HepG2 (cell line): ENCODE measurements around the gene PRIMA1. TPM values are rescaled to one million over a fixed set of nuclear protein-coding genes. Genes with fewer than 3 reads are reported as not detected.

Experiments used
- ATAC-seq: fragments of 200-7000 bp; cut with Tn5 transposase; 3 replicates; pipeline ENCODE4 v1.9.1; 2020; ENCODE audit warnings: mild to moderate bottlenecking, moderate library complexity
- BruUV-seq: library from RNA; stranded (reverse); fragments of 400-500 nt; replicated peaks from 2 replicates; lab custom pipeline; 2021; lab: Mats Ljungman, UMichigan
- CTCF ChIA-PET: fragments of 300-600 bp; formaldehyde crosslinking; extraction: SDS; loops from one replicate; lab custom pipeline; 2021; ENCODE audit warnings: low total read pairs, inconsistent platforms, low intra/inter-chr PET ratio; lab: Yijun Ruan, JAX
- POLR2A ChIA-PET: fragments of 350-600 bp; sonication (Branson Sonifier 250); formaldehyde crosslinking; loops from one replicate; lab custom pipeline; 2020; ENCODE audit warnings: antibody characterized with exemption, inconsistent platforms; lab: Yijun Ruan, JAX
- DNase-seq: peaks from one replicate; pipeline ENCODE4 v3.0.0-alpha.2; 2015; ENCODE audit warnings: low spot score
- FAIRE-seq: peaks from 3 replicates; lab custom pipeline; 2011; peaks lifted over from hg19 to GRCh38; lab: Jason Lieb, UNC
- H2AFZ ChIP-seq: one replicate; pipeline ENCODE4 v1.6.1; 2011; ENCODE audit warnings: low read length, inconsistent platforms
- H3K27ac ChIP-seq: fragments of 300-600 bp; 3 replicates; pipeline ENCODE4 v1.8.0; 2011; ENCODE audit warnings: mixed run types, mild to moderate bottlenecking, mixed read lengths, low read length, inconsistent platforms; ENCODE audit not compliant: insufficient read depth; ENCODE audit errors: extremely low read length
- H3K27me3 ChIP-seq, 2 experiments: fragments of 200-600 bp in 1 of 2; 2 replicates in 1 of 2; 3 replicates in 1 of 2; pipeline versions ENCODE4 v1.6.0 to v1.8.0; 2011; ENCODE audit warnings: low read length in 2 of 2, mild to moderate bottlenecking in 2 of 2, moderate library complexity in 2 of 2, inconsistent platforms in 1 of 2; ENCODE audit not compliant: insufficient read depth in 2 of 2, control insufficient read depth in 1 of 2
- H3K36me3 ChIP-seq, 2 experiments: fragments of 200-600 bp in 1 of 2; replicated peaks in 1 of 2; 2 replicates in 1 of 2; 3 replicates in 1 of 2; pipeline versions ENCODE4 v1.5.1 to v1.8.0; 2011; ENCODE audit warnings: low read length in 2 of 2, inconsistent platforms in 1 of 2; ENCODE audit not compliant: insufficient read depth in 2 of 2, control insufficient read depth in 1 of 2
- H3K4me1 ChIP-seq: 2 replicates; pipeline ENCODE4 v1.5.1; 2012; ENCODE audit warnings: low read length, inconsistent platforms; ENCODE audit not compliant: insufficient read depth
- H3K4me2 ChIP-seq: 2 replicates; pipeline ENCODE4 v1.6.0; 2011; ENCODE audit warnings: low read depth, low read length, inconsistent platforms
- H3K4me3 ChIP-seq, 3 experiments: fragments of 200-600 bp in 1 of 3; sonication (generic), shearing (Covaris generic) in 1 of 3; replicated peaks in 1 of 3; 2 replicates each; pipeline ENCODE4 v1.5.1; 2011 to 2016; ENCODE audit warnings: low read length in 3 of 3, inconsistent platforms in 2 of 3, low read depth in 2 of 3, mild to moderate bottlenecking in 2 of 3, control low read depth in 1 of 3, mixed read lengths in 1 of 3; ENCODE audit not compliant: insufficient read depth in 1 of 3
- H3K79me2 ChIP-seq: one replicate; pipeline ENCODE4 v1.6.1; 2011; ENCODE audit warnings: low read length, inconsistent platforms; ENCODE audit not compliant: insufficient read depth
- H3K9ac ChIP-seq: 2 replicates; pipeline ENCODE4 v1.6.0; 2011; ENCODE audit warnings: mild to moderate bottlenecking, low read depth, low read length, inconsistent platforms; ENCODE audit not compliant: insufficient read depth
- H3K9me3 ChIP-seq: 2 replicates; pipeline ENCODE4 v1.5.1; 2012; ENCODE audit warnings: mild to moderate bottlenecking, low read length
- H4K20me1 ChIP-seq: 2 replicates; pipeline ENCODE4 v1.6.0; 2011; ENCODE audit warnings: inconsistent platforms, mild to moderate bottlenecking, low read length, moderate library complexity; ENCODE audit not compliant: insufficient read depth
- ASH2L ChIP-seq: fragments of 300-600, 200-600 bp; sonication (generic); IDR thresholded peaks from 2 replicates; pipeline ENCODE4 v1.7.0; 2017; ENCODE audit warnings: low read depth, mild to moderate bottlenecking, moderate library complexity, mixed read lengths, low read length; ENCODE audit not compliant: insufficient read length
- FLYWCH1 ChIP-seq: sonication (generic); formaldehyde crosslinking; IDR thresholded peaks from 2 replicates; pipeline ENCODE4 v1.8.1; 2023; ENCODE audit warnings: mild to moderate bottlenecking, missing genetic modification reagents
- HIVEP1 ChIP-seq: sonication (generic); formaldehyde crosslinking; IDR thresholded peaks from 2 replicates; pipeline ENCODE4 v1.4.0; 2020; ENCODE audit warnings: mild to moderate bottlenecking, missing genetic modification reagents
- NCOA1 ChIP-seq: sonication (generic); formaldehyde crosslinking; IDR thresholded peaks from 2 replicates; pipeline ENCODE4 v1.9.0; 2021; ENCODE audit warnings: missing genetic modification reagents
- RFXANK ChIP-seq: IDR thresholded peaks from 2 replicates; pipeline ENCODE4 v1.6.1; 2016
- SNAPC2 ChIP-seq: sonication (generic); formaldehyde crosslinking; IDR thresholded peaks from 2 replicates; pipeline ENCODE4 v1.8.1; 2022; ENCODE audit warnings: mild to moderate bottlenecking, missing genetic modification reagents
- STAG1 ChIP-seq: sonication (generic); formaldehyde crosslinking; IDR thresholded peaks from 2 replicates; pipeline ENCODE4 v1.4.0; 2020; ENCODE audit warnings: missing genetic modification reagents
- ZBTB3 ChIP-seq: sonication (generic); formaldehyde crosslinking; IDR thresholded peaks from 2 replicates; pipeline ENCODE4 v1.4.0; 2020; ENCODE audit warnings: low read depth, mild to moderate bottlenecking, moderate library complexity, missing genetic modification reagents, borderline replicate concordance
- ZNF263 ChIP-seq: sonication (generic); formaldehyde crosslinking; IDR thresholded peaks from 2 replicates; pipeline ENCODE4 v1.4.0; 2020; ENCODE audit warnings: missing genetic modification reagents
- ZNF317 ChIP-seq: sonication (generic); formaldehyde crosslinking; IDR thresholded peaks from 2 replicates; pipeline ENCODE4 v1.5.0; 2020; ENCODE audit warnings: mild to moderate bottlenecking, missing genetic modification reagents
- ZNF556 ChIP-seq: sonication (generic); formaldehyde crosslinking; IDR thresholded peaks from 2 replicates; pipeline ENCODE4 v1.4.0; 2020; ENCODE audit warnings: mild to moderate bottlenecking, missing genetic modification reagents, borderline replicate concordance
- ZNF557 ChIP-seq: sonication (generic); formaldehyde crosslinking; IDR thresholded peaks from 2 replicates; pipeline ENCODE4 v1.4.0; 2020; ENCODE audit warnings: missing genetic modification reagents
- ZNF713 ChIP-seq: sonication (generic); formaldehyde crosslinking; IDR thresholded peaks from 2 replicates; pipeline ENCODE4 v1.4.0; 2020; ENCODE audit warnings: mild to moderate bottlenecking, missing genetic modification reagents
- whole genome bisulfite sequencing: methylation state at CpG from one replicate; pipeline ENCODE4 v1.1.6; 2017; ENCODE audit warnings: low lambda C conversion rate; 5-methylcytosine and 5-hydroxymethylcytosine counted together
- in situ Hi-C: cut with HindIII; loops from 2 replicates; pipeline ENCODE4 v1.10.0; 2017; ENCODE audit warnings: low pct_unique_long_range_greater_than_20kb; ENCODE audit not compliant: extremely low pct_ligation_motif_present
- intact Hi-C: fragments of 100-400 bp; cut with micrococcal nuclease; formaldehyde crosslinking; loops from one replicate; pipeline ENCODE4 v1.10.0; 2022; ENCODE audit not compliant: unreplicated experiment
- polyA plus RNA-seq, 8 experiments: library from polyadenylated mRNA; depleted of rRNA in 3 of 8; stranded (reverse) in 7 of 8; unstranded in 1 of 8; fragments of >200 nt; fragmentation: Illumina TruSeq in 4 of 8; extraction: Trizol in 4 of 8; gene quantifications; 2 replicates each; pipeline versions ENCODE4 v1.2.1 to v1.2.3, GENCODE V29; 2011 to 2016; ENCODE audit warnings: low read depth in 4 of 8, missing spikeins in 1 of 8, mixed read lengths in 1 of 8; ENCODE audit not compliant: insufficient read depth in 1 of 8
- total RNA-seq, 5 experiments: library from RNA; depleted of rRNA; stranded (reverse); fragments of >200 nt; fragmentation: Illumina TruSeq; extraction: Trizol; gene quantifications; 2 replicates each; pipeline ENCODE4 v1.2.3, GENCODE V29; 2016; ENCODE audit warnings: low read depth in 1 of 5
- TF ChIP-seq, protein P1 (sequence below): sonication (generic); formaldehyde crosslinking; IDR thresholded peaks from 2 replicates; pipeline ENCODE4 v1.4.0; 2020; ENCODE audit warnings: mild to moderate bottlenecking, missing genetic modification reagents
- TF ChIP-seq, protein P2 (sequence below): sonication (generic); formaldehyde crosslinking; IDR thresholded peaks from 2 replicates; pipeline ENCODE4 v1.4.0; 2020; ENCODE audit warnings: missing genetic modification reagents, borderline replicate concordance
- TF ChIP-seq, protein P3 (sequence below): sonication (generic); formaldehyde crosslinking; IDR thresholded peaks from 2 replicates; pipeline ENCODE4 v1.5.0; 2020; ENCODE audit warnings: mild to moderate bottlenecking, missing genetic modification reagents, moderate library complexity

PRIMA1 gene
- total and polyA plus RNA-seq, 2 of the 13 experiments (the other 11 are each of a cell fraction or from before 2014, with no cell fraction given): 2.4 to 3.2 TPM

DNA sequence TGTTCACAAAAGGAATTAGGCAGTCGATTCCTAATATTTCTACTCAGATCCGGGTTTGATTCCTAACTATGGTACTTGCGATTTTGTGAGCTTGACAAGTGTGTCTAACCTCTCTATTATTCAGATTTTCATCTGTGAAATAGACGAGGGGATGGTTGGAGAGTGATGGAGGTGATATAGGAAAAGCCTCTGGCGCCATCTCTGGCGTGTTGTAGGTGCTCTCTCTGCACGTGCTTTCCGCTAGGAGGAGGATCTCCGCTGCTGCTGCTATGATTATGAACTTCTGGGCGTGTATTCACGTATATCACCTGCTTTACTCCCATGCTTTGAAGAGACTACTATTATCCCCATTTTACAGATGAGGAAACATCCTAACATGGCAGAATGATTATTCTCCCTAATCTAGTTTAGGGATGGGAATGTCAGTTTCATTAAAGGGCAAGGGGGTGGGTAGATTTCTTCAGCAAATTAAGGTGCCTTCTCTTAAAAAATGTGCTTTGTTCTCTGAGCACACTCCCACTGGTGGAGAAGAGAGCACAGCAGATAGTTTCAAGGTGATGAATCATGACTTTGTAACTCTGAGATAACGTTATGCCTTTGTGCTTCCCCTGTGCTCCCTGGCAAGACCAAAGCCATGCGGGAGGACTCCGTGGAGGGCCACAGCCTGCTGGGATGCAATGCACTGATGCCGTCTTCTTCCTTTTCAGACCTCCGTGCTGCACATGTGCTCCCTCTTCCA, 97.1 kb downstream of the PRIMA1 start:
- no TSS peak for BruUV-seq
- H3K79me2 ChIP-seq: no peaks in the 10 kb centered on the region
- intact Hi-C loops: no loop called here
- in situ Hi-C loops: no loop called here
- H3K27ac ChIP-seq: no peak overlapping the region
- H2AFZ ChIP-seq: no peak overlapping the region
- no peaks in the 10 kb centered on the region for H3K9me3 ChIP-seq
- no peaks in the 10 kb centered on the region for H4K20me1 ChIP-seq
- ATAC-seq: 0 out of 3 replicates have a peak, but pooled peaks have one; percentile 38
- no peaks in the 10 kb centered on the region for H3K36me3 ChIP-seq
- H3K4me3 ChIP-seq: no peak overlapping the region
- 39% methylated on average over 16 of the region's 16 CpGs for WGBS
- no peaks in the 10 kb centered on the region for H3K4me1 ChIP-seq
- peaks cover 0 to 9% of the 10 kb centered on the region in 2 experiments; a peak in 2 of 5 replicates for H3K27me3 ChIP-seq
- H3K4me2 ChIP-seq: no peak overlapping the region
- CTCF ChIA-PET: no interaction called here
- TF ChIP-seq RFXANK (CRISPR knock-in tag): no peak
- TF ChIP-seq FLYWCH1: no peak
- TF ChIP-seq ZNF556 (CRISPR knock-in tag): no peak
- TF ChIP-seq, protein P1, sequence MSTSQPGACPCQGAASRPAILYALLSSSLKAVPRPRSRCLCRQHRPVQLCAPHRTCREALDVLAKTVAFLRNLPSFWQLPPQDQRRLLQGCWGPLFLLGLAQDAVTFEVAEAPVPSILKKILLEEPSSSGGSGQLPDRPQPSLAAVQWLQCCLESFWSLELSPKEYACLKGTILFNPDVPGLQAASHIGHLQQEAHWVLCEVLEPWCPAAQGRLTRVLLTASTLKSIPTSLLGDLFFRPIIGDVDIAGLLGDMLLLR (CRISPR knock-in tag): no peak
- no peak for TF ChIP-seq ZBTB3 (CRISPR knock-in tag)
- no peak for TF ChIP-seq SNAPC2
- TF ChIP-seq, protein P2, sequence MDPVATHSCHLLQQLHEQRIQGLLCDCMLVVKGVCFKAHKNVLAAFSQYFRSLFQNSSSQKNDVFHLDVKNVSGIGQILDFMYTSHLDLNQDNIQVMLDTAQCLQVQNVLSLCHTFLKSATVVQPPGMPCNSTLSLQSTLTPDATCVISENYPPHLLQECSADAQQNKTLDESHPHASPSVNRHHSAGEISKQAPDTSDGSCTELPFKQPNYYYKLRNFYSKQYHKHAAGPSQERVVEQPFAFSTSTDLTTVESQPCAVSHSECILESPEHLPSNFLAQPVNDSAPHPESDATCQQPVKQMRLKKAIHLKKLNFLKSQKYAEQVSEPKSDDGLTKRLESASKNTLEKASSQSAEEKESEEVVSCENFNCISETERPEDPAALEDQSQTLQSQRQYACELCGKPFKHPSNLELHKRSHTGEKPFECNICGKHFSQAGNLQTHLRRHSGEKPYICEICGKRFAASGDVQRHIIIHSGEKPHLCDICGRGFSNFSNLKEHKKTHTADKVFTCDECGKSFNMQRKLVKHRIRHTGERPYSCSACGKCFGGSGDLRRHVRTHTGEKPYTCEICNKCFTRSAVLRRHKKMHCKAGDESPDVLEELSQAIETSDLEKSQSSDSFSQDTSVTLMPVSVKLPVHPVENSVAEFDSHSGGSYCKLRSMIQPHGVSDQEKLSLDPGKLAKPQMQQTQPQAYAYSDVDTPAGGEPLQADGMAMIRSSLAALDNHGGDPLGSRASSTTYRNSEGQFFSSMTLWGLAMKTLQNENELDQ (CRISPR knock-in tag): no peak
- TF ChIP-seq ZNF713 (CRISPR knock-in tag): no peak
- no peak for TF ChIP-seq HIVEP1 (CRISPR knock-in tag)
- TF ChIP-seq, protein P3, sequence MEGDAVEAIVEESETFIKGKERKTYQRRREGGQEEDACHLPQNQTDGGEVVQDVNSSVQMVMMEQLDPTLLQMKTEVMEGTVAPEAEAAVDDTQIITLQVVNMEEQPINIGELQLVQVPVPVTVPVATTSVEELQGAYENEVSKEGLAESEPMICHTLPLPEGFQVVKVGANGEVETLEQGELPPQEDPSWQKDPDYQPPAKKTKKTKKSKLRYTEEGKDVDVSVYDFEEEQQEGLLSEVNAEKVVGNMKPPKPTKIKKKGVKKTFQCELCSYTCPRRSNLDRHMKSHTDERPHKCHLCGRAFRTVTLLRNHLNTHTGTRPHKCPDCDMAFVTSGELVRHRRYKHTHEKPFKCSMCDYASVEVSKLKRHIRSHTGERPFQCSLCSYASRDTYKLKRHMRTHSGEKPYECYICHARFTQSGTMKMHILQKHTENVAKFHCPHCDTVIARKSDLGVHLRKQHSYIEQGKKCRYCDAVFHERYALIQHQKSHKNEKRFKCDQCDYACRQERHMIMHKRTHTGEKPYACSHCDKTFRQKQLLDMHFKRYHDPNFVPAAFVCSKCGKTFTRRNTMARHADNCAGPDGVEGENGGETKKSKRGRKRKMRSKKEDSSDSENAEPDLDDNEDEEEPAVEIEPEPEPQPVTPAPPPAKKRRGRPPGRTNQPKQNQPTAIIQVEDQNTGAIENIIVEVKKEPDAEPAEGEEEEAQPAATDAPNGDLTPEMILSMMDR (CRISPR knock-in tag): 0 out of 2 replicates have a peak, but pooled peaks have one; percentile 10
- TF ChIP-seq NCOA1 (CRISPR knock-in tag): no peak
- TF ChIP-seq ZNF263: no peak
- no peak for TF ChIP-seq ASH2L
- no peak for TF ChIP-seq ZNF317 (CRISPR knock-in tag)
- TF ChIP-seq STAG1 (CRISPR knock-in tag): peak; percentile 20; the same call in 1 of the 2 replicates
- TF ChIP-seq ZNF557: no peak
- POLR2A ChIA-PET: no interaction called here
- FAIRE-seq: peak; percentile 30
- no peak overlapping the region for H3K9ac ChIP-seq
- DNase-seq: no peak
